Activated T-cell treated with anti-CD3 and anti-CD28 coated beads, Interleukin-2, amount 50 U/mL, for 48 hours (primary cell): ENCODE data around the gene UPK3BL1.
"Not testable (repeated sequence)": the region's sequence is repeated elsewhere in the genome, so short reads cannot be mapped to it uniquely, and the experiment has no call there.

Experiments used
- DNase-seq, 2 experiments: peaks; one replicate each; pipeline ENCODE4 v3.0.0-alpha.2; 2020

Gene UPK3BL1

DNA sequence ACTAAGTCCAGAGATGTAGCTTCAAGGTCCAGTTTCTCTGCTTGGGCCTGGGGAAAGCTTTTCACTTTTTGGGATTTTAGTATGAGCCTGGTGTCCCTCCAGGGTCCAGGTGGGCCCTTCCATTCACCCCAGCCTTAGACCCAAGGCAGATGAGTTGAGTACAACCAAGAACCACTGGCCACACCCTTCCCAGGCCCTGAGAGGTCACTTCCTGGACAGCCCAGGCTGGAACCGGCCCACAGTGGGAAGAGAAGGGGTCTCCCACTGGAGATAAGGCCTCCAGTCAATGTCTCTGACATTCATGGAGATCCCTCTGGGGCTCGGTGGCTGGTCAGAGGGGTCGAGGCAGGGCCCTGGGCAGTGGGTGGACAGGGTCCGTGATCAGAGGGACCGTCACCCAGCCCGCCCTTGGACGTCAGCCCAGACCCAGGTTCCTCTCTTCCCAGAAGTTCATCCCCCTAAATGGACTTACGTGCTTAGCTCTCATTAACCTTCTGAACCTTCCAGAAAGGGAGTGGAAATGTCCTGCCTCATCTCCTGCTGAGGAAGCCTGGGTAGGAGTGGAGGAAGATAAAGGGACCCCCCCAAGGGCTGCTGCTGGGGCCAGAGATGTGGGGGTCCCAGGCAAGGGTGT is 15.2 kb downstream of the UPK3BL1 start:
- DNase-seq, result not testable (repeated sequence)

DNA sequence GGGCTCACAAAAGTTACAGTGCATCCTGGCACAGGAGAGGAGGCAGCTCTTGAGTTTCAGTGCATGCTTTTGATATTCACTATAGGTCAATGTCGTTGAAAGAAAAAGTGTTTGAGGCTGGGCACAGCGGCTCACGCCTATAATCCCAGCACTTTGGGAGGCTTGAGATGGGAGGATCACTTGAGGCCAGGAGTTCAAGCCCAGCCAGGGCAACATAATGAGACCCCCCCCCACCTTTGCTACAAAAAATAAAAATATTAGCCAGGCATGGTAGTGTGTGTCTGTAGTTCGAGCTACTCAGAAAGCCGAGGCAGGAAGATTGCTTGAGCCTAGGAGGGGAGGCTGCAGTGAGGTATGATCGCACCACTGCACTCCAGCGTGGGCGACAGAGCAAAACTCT is 24.5 kb downstream of the UPK3BL1 start:
- not testable (repeated sequence) for DNase-seq

- DNase-seq, result peak in 1 of 2 experiments; percentile 46
These were observed 26.0 kb downstream of the UPK3BL1 start, which contains the start of gene RASA4 for GRCh38 chr7:102616507-102617125. TSS of gene RASA4 (minus strand) at chr7:102616756. CDS start at chr7:102616689, 67 bp downstream.

DNA sequence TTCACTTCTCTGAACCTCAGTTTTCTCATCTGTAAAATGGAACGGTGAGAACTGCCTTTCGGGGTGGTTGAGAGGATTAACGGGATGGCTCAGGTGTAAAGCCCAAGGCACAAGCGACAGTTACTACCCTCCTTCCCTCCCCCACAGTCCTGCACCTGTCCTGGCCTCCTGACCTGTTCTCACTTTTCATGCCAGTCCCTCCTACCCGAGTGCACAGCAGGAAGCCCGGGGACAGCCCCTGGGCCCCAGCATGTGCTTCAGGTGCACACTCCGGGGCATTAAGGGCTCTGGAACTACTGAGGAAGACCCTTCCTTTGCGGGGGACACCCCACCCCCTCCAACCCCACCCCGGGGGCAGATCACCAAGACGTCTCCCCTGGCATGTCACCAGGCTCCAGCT is 26.7 kb downstream of the UPK3BL1 start:
- DNase-seq, result not testable (repeated sequence)

GRCh38 chr7:102614873-102615272 is 27.7 kb downstream of the UPK3BL1 start:
- DNase-seq, result not testable (repeated sequence)

DNA sequence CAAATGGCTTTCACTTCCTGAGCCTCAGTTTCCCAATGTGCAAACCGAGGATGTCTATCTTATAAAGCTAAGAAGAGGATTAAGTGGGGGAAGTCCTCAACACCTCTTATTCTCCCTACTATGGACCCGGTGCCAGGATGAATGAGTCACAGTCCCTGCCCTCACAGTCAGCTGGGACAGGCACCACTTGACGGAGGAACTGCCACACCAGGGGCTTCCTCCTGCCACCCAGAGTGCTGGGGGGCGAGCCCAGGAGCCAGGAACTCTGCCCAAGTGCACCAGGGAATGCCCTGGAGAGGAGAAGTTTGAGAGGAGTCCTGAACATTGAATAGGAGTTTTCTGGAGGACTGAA is 28.3 kb downstream of the UPK3BL1 start:
- not testable (repeated sequence) for DNase-seq

- peak in 1 of 2 experiments; percentile 32 for DNase-seq
These were observed 28.8 kb downstream of the UPK3BL1 start for GRCh38 chr7:102613575-102614345.

DNA sequence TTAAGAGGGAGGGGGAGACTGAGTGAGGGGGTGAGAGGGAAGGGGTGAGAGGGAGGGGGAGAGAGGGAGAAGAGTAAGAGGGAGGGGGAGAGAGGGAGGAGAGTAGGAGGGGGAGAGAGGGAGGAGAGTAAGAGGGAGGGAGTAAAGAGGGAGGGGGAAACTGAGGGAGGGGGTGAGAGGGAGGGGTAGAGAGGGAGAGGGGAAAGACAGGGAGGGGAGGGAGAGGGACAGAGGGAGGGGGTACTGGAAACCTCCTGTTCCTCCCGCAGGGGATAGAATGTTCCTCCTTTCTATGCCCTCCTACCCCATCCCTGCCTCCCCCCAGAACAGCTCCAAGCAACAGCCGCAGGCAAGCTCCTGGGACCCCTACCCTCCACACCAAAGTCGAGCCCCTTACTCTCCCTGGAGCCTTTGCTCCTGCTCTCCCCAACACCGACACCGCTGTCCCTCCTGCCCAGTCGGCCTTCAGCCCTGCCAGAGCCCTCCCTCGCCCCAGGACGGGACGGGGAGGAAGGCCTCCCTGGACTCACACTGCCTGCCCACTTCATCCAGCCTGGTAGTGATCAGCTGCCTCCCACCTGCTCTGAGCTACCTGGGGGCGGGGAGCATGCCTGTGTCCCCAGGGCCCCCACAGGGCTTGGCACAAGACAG is 30.8 kb downstream of the UPK3BL1 start:
- not testable (repeated sequence) for DNase-seq

DNA sequence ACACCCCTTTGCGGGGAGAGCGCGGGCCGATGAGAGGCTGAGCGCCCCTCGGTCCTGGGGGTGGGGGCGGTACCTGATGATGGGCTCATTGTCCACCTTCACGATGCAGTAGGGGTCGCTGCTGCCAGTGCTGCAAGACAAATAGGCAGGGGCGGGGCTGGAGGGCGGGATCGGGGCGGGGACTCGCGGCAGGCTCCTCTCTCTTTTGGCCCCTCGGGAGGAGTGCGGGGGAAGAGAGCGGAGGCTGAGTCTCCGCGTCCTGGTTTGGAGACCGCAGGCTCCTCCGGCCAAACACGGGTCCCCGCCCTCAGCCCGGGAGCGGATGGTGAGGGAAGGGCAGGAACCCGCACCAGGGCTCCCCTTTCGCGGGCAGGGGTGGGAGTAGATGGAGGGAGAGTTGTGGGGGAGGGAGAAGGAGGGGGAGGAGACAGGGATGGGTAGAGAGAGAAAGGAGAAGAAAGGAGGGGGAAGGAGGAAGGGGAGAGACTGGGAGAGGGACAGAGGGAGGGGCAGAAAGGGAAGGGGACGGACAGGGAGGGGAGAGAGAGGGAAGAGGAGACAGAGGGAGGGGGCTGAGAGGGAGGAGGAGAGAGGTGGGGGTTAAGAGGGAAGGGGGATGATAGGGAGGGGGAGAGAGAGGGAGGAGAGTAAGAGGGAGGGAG is 31.4 kb downstream of the UPK3BL1 start:
- DNase-seq, result not testable (repeated sequence)

DNA sequence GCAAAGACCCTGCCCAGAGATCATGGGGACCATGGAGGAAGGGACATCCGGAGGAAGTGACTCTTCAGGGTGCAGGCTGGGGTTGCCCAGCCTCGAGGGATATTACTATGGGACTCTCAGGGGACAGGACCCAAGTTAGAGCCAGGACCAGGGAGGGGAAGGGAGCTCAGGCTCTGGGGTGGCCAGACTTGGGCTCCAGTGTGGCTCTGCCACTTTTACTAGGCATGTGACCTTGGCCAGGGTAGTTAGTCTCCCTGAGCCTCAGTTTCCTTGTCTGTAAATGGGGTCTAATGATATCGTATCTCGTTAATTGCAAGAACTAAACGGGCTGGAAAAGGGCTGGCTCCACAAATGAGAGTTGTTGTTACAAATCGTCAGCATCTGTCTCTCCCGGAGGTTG is 32.1 kb downstream of the UPK3BL1 start:
- DNase-seq, result not testable (repeated sequence)

- not testable (repeated sequence) for DNase-seq
These were observed 32.9 kb downstream of the UPK3BL1 start for GRCh38 chr7:102609734-102610133.

DNA sequence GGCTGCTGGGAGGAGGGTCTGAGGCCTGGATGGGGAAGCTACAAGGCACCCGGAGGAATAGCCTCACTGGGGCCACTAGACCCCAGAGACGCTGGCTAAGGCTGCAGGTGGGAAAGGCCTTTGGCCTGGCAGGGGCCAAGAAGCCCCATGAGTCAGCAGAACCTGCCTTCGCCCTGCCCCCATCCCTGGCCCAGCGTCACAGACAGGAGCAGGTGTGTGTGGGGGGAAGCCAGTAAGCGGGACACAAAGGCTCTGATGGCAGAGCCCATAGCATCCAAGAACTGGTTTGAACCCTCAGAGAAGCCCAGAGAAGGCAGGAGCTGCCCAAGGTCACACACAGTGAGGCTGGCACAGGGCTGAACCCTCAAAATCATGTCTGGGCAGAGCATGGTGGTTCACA is 35.7 kb downstream of the UPK3BL1 start:
- not testable (repeated sequence) for DNase-seq

GRCh38 chr7:102604431-102605145 is 38.0 kb downstream of the UPK3BL1 start:
- DNase-seq, result not testable (repeated sequence)

GRCh38 chr7:102602317-102602716 is 40.3 kb downstream of the UPK3BL1 start:
- not testable (repeated sequence) for DNase-seq

- DNase-seq, result not testable (repeated sequence)
These were observed 42.9 kb downstream of the UPK3BL1 start for GRCh38 chr7:102599699-102600098.

DNA sequence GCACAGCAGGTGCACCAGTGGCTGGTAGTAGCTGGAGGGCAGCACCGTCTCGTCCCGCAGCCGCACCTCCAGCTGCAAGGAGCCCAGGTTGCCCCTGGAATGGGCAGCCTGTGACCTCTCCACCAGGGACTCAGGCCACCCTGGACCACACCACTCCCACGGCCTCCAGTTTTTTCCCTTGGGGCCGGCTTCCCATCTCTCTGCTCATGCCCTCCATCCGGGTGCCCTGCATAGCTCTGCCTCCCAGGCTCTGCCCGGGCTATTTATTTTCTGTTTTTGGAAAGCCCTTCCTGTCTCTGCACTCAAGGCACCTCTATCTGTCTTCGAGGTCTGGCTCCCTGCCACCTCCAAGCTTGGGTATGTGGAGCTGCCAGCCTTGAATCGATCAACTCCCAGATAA is 46.6 kb downstream of the UPK3BL1 start:
- not testable (repeated sequence) for DNase-seq

- not testable (repeated sequence) for DNase-seq
These were observed 48.8 kb downstream of the UPK3BL1 start for GRCh38 chr7:102593637-102594334.

DNA sequence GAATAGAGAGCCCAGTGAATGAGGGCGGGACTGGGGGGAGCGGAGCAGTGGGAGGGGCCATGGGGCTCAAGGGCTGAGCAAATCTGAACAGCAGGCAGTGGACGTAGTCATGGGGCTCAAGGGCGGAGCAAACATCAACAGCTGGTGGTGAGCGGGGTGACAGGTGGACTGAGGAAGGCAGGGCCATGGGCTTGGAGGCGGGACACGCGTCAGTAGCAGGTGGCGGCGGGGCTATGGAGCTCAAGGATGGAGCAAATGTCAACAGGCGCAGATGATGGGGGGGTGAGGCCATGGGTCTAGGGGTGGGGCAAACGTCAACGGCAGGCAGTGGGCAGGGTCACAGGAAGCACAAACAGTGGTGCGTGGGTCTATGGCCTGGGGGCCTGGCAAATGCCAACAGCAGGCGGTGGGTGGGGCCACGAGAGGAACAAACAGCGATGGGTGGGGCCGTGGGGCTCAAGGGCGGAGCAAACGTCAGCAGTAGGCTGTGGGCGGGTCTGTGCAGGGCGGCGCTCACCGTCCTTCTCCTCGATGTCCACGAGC is 50.0 kb downstream of the UPK3BL1 start:
- peak; percentile 61 to 67 for DNase-seq

DNA sequence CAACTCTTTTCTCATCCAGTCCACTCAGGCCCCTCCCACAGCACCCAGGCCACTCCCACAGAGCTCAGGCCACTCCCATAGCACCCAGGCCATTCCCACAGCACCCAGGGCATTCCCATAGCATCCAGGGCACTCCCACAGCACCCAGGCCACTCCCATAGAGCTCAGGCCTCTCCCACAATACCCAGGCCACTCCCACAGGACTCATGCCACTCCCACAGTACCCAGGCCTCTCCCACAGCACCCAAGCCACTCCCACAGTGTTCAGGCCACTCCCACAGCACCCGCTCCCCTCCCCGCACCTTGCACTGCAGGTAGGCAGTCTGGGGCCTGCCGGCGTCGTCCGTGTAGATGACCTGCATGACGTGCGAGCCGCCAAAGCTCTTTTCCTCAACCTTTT is 52.7 kb downstream of the UPK3BL1 start:
- DNase-seq, result not testable (repeated sequence)
